Measurements from ENCODE around the gene SIPA1L3.

- TF ChIP-seq POLR2A (IDR thresholded peaks at IDR 0.05) (no peak), CTCF (IDR thresholded peaks at IDR 0.05) (no peak)
Measured at GRCh38 chr19:38022791-38023670, 116.0 kb downstream of the SIPA1L3 start.

Measured in lower leg skin (tissue), 3 donors.